ENCODE data around the gene BLOC1S4.

BLOC1S4 gene

GRCh38 chr4:6705646-6706045 lies 10.3 kb upstream of the BLOC1S4 start:
- no peaks in the 10 kb centered on the region for H3K9me3 ChIP-seq (ENCODE audit: control insufficient read depth in 2 of 2, low read length in 2 of 2)
- H3K4me1 ChIP-seq (ENCODE audit: control insufficient read depth, insufficient read depth, low read length) = peaks cover 21% of the 10 kb centered on the region
- no peak overlapping the region for H3K9ac ChIP-seq (ENCODE audit: low read length in 2 of 2)
- H3K27me3 ChIP-seq (ENCODE audit: control insufficient read depth in 1 of 2, insufficient read depth in 2 of 2, low read length in 2 of 2) = no peaks in the 10 kb centered on the region
- H3K36me3 ChIP-seq (ENCODE audit: control insufficient read depth in 2 of 2, insufficient read depth in 2 of 2, low read length in 2 of 2) = peaks cover 7 to 10% of the 10 kb centered on the region in 2 donors
- no peak overlapping the region for H3K27ac ChIP-seq (ENCODE audit: low read length)
- no peak overlapping the region for H3K4me3 ChIP-seq (ENCODE audit: low read length in 2 of 2)

GRCh38 chr4:6706173-6706572 lies 9.8 kb upstream of the BLOC1S4 start:
- peaks cover 7 to 10% of the 10 kb centered on the region in 2 donors for H3K36me3 ChIP-seq (ENCODE audit: control insufficient read depth in 2 of 2, insufficient read depth in 2 of 2, low read length in 2 of 2)
- no peaks in the 10 kb centered on the region for H3K27me3 ChIP-seq (ENCODE audit: control insufficient read depth in 1 of 2, insufficient read depth in 2 of 2, low read length in 2 of 2)
- H3K27ac ChIP-seq (ENCODE audit: low read length) = no peak overlapping the region
- no peak overlapping the region for H3K4me3 ChIP-seq (ENCODE audit: low read length in 2 of 2)
- H3K9me3 ChIP-seq (ENCODE audit: control insufficient read depth in 2 of 2, low read length in 2 of 2) = no peaks in the 10 kb centered on the region
- peaks cover 21% of the 10 kb centered on the region for H3K4me1 ChIP-seq (ENCODE audit: control insufficient read depth, insufficient read depth, low read length)
- H3K9ac ChIP-seq (ENCODE audit: low read length in 2 of 2) = no peak overlapping the region

GRCh38 chr4:6709230-6710114 lies 6.5 kb upstream of the BLOC1S4 start, which contains the start of gene MRFAP1L1:
TSS of gene MRFAP1L1 (minus strand) at chr4:6709865. CDS start at chr4:6709629, 236 bp downstream.
- Histone ChIP-seq H3K9ac (ENCODE audit: low read length in 2 of 2) (peak within 1 kb of the TSS; percentile 80 to 93), H3K27ac (ENCODE audit: low read length) (peak within 1 kb of the TSS; percentile 72), H3K27me3 (ENCODE audit: control insufficient read depth in 1 of 2, insufficient read depth in 2 of 2, low read length in 2 of 2) (no peaks in the 10 kb centered on the region), H3K4me1 (ENCODE audit: control insufficient read depth, insufficient read depth, low read length) (peaks cover 15% of the 10 kb centered on the region), H3K4me3 (ENCODE audit: low read length in 2 of 2) (peak within 1 kb of the TSS; percentile 87 to 99), H3K36me3 (ENCODE audit: control insufficient read depth in 2 of 2, insufficient read depth in 2 of 2, low read length in 2 of 2) (peaks cover 3 to 6% of the 10 kb centered on the region in 2 donors), H3K9me3 (ENCODE audit: control insufficient read depth in 2 of 2, low read length in 2 of 2) (no peaks in the 10 kb centered on the region)

- peak overlapping the region; percentile 87 to 99 for H3K4me3 ChIP-seq (ENCODE audit: low read length in 2 of 2)
- peak overlapping the region; percentile 80 for H3K9ac ChIP-seq (ENCODE audit: low read length in 2 of 2)
- H3K4me1 ChIP-seq (ENCODE audit: control insufficient read depth, insufficient read depth, low read length) = peaks cover 15% of the 10 kb centered on the region
- H3K36me3 ChIP-seq (ENCODE audit: control insufficient read depth in 2 of 2, insufficient read depth in 2 of 2, low read length in 2 of 2) = peaks cover 3 to 6% of the 10 kb centered on the region in 2 donors
- H3K9me3 ChIP-seq (ENCODE audit: control insufficient read depth in 2 of 2, low read length in 2 of 2) = no peaks in the 10 kb centered on the region
- H3K27me3 ChIP-seq (ENCODE audit: control insufficient read depth in 1 of 2, insufficient read depth in 2 of 2, low read length in 2 of 2) = no peaks in the 10 kb centered on the region
- peak overlapping the region; percentile 72 for H3K27ac ChIP-seq (ENCODE audit: low read length)
Observed at GRCh38 chr4:6710282-6710681, 5.7 kb upstream of the BLOC1S4 start.

DNA sequence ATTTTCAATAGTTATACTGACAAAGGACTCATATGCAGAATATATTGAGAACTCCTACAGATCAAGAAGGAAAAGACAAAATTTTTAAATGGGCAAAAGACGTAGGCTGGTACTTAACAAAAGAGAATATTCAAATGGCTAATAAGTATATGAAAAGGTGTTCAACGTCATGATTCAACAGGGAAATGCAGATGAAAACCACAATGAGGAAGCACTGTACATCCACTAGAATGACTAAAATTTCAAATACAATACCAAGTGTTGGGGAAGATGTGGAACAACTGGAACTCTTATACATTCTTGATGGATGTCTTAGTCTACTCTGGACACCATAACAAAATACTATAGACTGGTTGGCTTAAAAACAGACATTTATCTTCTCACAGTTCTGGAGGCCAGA lies 5.0 kb upstream of the BLOC1S4 start:
- H3K27ac ChIP-seq (ENCODE audit: low read length) = no peak overlapping the region
- H3K36me3 ChIP-seq (ENCODE audit: control insufficient read depth in 2 of 2, insufficient read depth in 2 of 2, low read length in 2 of 2) = peaks cover 3 to 6% of the 10 kb centered on the region in 2 donors
- H3K9ac ChIP-seq (ENCODE audit: low read length in 2 of 2) = no peak overlapping the region
- peaks cover 15% of the 10 kb centered on the region for H3K4me1 ChIP-seq (ENCODE audit: control insufficient read depth, insufficient read depth, low read length)
- H3K9me3 ChIP-seq (ENCODE audit: control insufficient read depth in 2 of 2, low read length in 2 of 2) = no peaks in the 10 kb centered on the region
- H3K27me3 ChIP-seq (ENCODE audit: control insufficient read depth in 1 of 2, insufficient read depth in 2 of 2, low read length in 2 of 2) = no peaks in the 10 kb centered on the region
- no peak overlapping the region for H3K4me3 ChIP-seq (ENCODE audit: low read length in 2 of 2)

- no peak overlapping the region for H3K4me3 ChIP-seq (ENCODE audit: low read length in 2 of 2)
- H3K27ac ChIP-seq (ENCODE audit: low read length) = no peak overlapping the region
Observed at GRCh38 chr4:6714954-6715353, 1.0 kb upstream of the BLOC1S4 start.

GRCh38 chr4:6715704-6716017 lies 313 bp upstream of the BLOC1S4 start:
- H3K4me1 ChIP-seq (ENCODE audit: control insufficient read depth, insufficient read depth, low read length) = peaks cover 16% of the 10 kb centered on the region
- no peaks in the 10 kb centered on the region for H3K27me3 ChIP-seq (ENCODE audit: control insufficient read depth in 1 of 2, insufficient read depth in 2 of 2, low read length in 2 of 2)
- no peaks in the 10 kb centered on the region for H3K36me3 ChIP-seq (ENCODE audit: control insufficient read depth in 2 of 2, insufficient read depth in 2 of 2, low read length in 2 of 2)
- H3K9me3 ChIP-seq (ENCODE audit: control insufficient read depth in 2 of 2, low read length in 2 of 2) = no peaks in the 10 kb centered on the region
- H3K9ac ChIP-seq (ENCODE audit: low read length in 2 of 2) = peak overlapping the region; percentile 66 to 82
- H3K4me3 ChIP-seq (ENCODE audit: low read length in 2 of 2) = peak overlapping the region; percentile 56 to 91
- peak overlapping the region; percentile 75 for H3K27ac ChIP-seq (ENCODE audit: low read length)

More at GRCh38 chr4:6714954-6715353, 1.0 kb upstream of the BLOC1S4 start:
- no peaks in the 10 kb centered on the region for H3K27me3 ChIP-seq (ENCODE audit: control insufficient read depth in 1 of 2, insufficient read depth in 2 of 2, low read length in 2 of 2)
- no peaks in the 10 kb centered on the region for H3K9me3 ChIP-seq (ENCODE audit: control insufficient read depth in 2 of 2, low read length in 2 of 2)
- H3K36me3 ChIP-seq (ENCODE audit: control insufficient read depth in 2 of 2, insufficient read depth in 2 of 2, low read length in 2 of 2) = no peaks in the 10 kb centered on the region
- no peak overlapping the region for H3K9ac ChIP-seq (ENCODE audit: low read length in 2 of 2)
- H3K4me1 ChIP-seq (ENCODE audit: control insufficient read depth, insufficient read depth, low read length) = peaks cover 13% of the 10 kb centered on the region

DNA sequence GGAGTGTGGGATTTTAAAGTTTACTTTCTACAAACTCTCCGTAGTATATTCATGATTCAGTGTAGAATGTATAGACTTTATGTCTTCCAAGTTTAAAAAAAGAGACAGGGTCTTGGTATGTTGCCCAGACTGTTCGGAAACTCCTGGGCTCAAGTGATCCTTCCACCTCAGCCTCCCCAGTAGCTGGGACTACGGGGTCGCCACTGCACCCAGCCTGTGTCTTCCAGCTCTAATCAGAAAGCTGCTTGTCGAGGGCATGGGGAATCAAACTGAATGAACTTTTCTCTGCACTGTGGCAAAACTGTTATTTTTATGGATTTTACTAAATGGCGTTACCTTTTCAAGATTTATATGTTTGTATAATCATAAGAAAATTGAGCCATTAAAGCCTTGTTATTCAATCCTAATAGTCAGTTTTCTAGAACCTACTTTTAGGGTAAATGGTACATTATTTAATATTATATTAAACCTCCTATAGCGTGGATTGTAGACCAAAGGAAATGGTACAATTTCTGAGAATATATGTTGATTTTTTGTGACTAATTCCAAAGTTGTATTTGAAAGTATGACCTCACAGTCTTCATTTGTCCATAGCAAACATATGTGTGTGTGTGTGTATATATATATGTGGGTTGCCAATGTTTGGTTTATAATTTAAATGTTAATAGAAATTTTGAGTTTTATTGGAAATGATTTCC lies 1.1 kb downstream of the BLOC1S4 start:
- no peaks in the 10 kb centered on the region for H3K36me3 ChIP-seq (ENCODE audit: control insufficient read depth in 2 of 2, insufficient read depth in 2 of 2, low read length in 2 of 2)
- peak overlapping the region; percentile 82 to 83 for H3K9ac ChIP-seq (ENCODE audit: low read length in 2 of 2)
- H3K9me3 ChIP-seq (ENCODE audit: control insufficient read depth in 2 of 2, low read length in 2 of 2) = no peaks in the 10 kb centered on the region
- H3K27ac ChIP-seq (ENCODE audit: low read length) = peak overlapping the region; percentile 75
- H3K27me3 ChIP-seq (ENCODE audit: control insufficient read depth in 1 of 2, insufficient read depth in 2 of 2, low read length in 2 of 2) = no peaks in the 10 kb centered on the region
- peak overlapping the region; percentile 56 to 91 for H3K4me3 ChIP-seq (ENCODE audit: low read length in 2 of 2)
- H3K4me1 ChIP-seq (ENCODE audit: control insufficient read depth, insufficient read depth, low read length) = peaks cover 17% of the 10 kb centered on the region

GRCh38 chr4:6718932-6719610 lies 3.1 kb downstream of the BLOC1S4 start:
- no peaks in the 10 kb centered on the region for H3K36me3 ChIP-seq (ENCODE audit: control insufficient read depth in 2 of 2, insufficient read depth in 2 of 2, low read length in 2 of 2)
- no peak overlapping the region for H3K27ac ChIP-seq (ENCODE audit: low read length)

DNA sequence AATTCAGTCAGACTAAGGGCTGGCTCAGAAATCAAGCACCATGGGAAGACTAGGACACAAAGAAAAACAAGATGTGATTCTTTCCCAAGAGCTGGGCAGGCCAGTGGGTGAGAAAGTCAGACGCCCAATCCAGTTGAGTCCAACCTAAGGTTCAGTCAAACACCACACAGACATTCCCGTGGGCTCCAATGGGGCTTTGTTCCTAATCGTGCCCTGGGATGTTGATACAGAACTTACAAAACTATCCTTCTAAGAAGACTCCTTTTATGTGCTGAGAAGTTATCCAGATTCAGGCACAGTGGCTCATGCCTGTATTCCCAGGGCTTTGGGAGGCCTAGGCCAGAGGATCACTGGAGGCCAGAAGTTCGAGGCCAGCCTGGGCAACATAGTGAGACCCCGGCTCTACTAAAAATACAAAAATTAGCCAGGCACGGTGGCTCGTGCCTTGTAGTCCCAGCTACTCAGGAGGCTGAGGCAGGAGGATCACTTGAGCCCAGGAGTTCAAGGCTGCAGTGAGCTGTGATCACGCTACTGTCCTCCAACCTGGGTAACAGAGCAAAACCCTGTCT lies 3.7 kb downstream of the BLOC1S4 start:
- no peaks in the 10 kb centered on the region for H3K9me3 ChIP-seq (ENCODE audit: control insufficient read depth in 2 of 2, low read length in 2 of 2)
- H3K9ac ChIP-seq (ENCODE audit: low read length in 2 of 2) = no peak overlapping the region
- H3K27ac ChIP-seq (ENCODE audit: low read length) = no peak overlapping the region
- no peaks in the 10 kb centered on the region for H3K36me3 ChIP-seq (ENCODE audit: control insufficient read depth in 2 of 2, insufficient read depth in 2 of 2, low read length in 2 of 2)
- H3K27me3 ChIP-seq (ENCODE audit: control insufficient read depth in 1 of 2, insufficient read depth in 2 of 2, low read length in 2 of 2) = no peaks in the 10 kb centered on the region
- H3K4me1 ChIP-seq (ENCODE audit: control insufficient read depth, insufficient read depth, low read length) = peaks cover 17% of the 10 kb centered on the region
- H3K4me3 ChIP-seq (ENCODE audit: low read length in 2 of 2) = no peak overlapping the region

More at GRCh38 chr4:6718932-6719610, 3.1 kb downstream of the BLOC1S4 start:
- Histone ChIP-seq H3K4me3 (ENCODE audit: low read length in 2 of 2) (no peak overlapping the region), H3K27me3 (ENCODE audit: control insufficient read depth in 1 of 2, insufficient read depth in 2 of 2, low read length in 2 of 2) (no peaks in the 10 kb centered on the region), H3K4me1 (ENCODE audit: control insufficient read depth, insufficient read depth, low read length) (peaks cover 17% of the 10 kb centered on the region), H3K9ac (ENCODE audit: low read length in 2 of 2) (no peak overlapping the region), H3K9me3 (ENCODE audit: control insufficient read depth in 2 of 2, low read length in 2 of 2) (no peaks in the 10 kb centered on the region)
